GM21737 (cell line): ENCODE measurements around the gene AHCYL2.
"Not testable (repeated sequence)": the region's sequence is repeated elsewhere in the genome, so short reads cannot be mapped to it uniquely, and the experiment has no call there.

ENCODE experiments used
- ATAC-seq: cut with Tn5 transposase; IDR thresholded peaks from one replicate; pipeline ENCODE4 v1.9.1; 2021; ENCODE audit warnings: mild to moderate bottlenecking, moderate library complexity; ENCODE audit not compliant: unreplicated experiment

Gene AHCYL2

DNA sequence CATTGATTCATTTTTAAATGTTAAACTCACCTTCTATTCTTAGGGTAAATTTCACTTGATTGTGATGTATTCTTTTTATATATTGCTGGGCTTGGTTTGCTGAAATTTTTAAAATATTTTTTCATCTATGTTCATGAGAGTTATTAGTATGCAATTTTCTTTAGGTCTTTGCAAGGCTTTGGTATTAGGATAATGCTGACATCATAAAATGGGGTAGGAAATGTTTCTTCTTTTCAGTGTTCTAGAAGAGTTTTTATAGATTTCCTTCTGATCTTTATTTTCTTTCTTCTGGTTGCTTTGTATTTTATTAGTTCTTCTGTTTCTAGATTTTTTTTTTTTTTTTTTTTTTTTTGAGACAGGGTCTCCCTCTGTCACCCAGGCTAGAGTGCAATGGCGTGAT, 56.3 kb downstream of the AHCYL2 start:
- no peak for ATAC-seq

DNA sequence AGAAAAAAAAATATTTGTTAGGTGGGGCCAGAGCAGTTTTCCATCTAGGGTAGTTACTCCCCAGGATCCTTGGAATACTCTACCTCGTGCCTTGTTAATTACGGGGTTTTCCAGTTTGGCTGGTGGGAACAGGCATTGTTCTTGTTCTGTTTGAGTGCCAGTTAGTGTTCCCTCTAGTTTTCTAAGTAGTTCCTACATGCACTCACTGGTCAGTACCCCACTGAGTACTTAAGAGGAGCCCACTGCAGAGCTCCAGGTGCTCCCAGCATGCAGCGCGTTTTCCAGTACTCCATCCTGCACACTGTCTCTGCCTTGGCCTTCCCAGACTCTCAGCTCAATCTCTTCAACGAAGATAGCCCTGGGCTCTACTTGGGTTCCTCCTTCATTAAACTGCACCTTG, 58.0 kb downstream of the AHCYL2 start:
- no peak for ATAC-seq

- no peak for ATAC-seq
These were observed 59.1 kb downstream of the AHCYL2 start for GRCh38 chr7:129283936-129284335.

DNA sequence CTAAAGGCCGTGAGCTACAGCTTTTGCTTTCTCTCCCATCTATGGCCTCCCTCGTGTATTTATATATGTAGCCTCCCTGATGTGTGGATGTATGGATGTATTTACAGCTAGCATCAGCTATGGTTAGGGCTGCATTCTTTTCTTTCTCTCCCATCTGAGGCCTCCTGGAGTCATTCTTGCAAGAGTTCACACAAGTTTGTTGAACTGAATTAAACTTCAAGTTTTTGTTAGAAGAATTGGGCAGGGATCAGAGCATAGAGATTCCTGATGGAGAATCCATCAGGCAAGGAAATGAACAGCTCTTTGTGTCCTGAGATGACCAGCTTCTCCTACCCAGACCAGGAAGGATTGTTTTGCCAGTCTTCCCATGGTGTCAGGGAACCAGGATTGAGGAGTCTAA, 60.3 kb downstream of the AHCYL2 start:
- no peak for ATAC-seq

- ATAC-seq = no peak
These were observed 68.0 kb downstream of the AHCYL2 start for GRCh38 chr7:129292861-129293260.

DNA sequence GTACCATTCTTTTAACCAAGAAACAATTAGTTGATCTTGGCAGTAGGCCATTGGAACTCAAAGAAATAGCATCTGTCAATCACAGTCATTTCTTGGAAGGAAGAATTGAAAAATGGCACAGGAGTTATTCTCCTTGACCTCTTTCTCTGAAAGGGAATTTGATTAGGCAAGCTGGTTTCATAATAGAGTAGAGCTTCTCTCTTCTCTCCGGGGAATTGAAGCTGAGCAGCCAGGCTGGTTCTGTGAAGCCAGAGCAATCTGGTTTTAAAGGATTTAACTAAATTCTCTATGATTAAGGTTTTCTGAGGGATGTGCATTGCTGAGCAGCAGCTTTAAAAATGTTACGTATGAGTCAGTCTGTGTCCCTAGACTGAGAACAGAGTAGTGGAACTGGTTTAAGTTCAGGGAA, 70.2 kb downstream of the AHCYL2 start:
- ATAC-seq = no peak

DNA sequence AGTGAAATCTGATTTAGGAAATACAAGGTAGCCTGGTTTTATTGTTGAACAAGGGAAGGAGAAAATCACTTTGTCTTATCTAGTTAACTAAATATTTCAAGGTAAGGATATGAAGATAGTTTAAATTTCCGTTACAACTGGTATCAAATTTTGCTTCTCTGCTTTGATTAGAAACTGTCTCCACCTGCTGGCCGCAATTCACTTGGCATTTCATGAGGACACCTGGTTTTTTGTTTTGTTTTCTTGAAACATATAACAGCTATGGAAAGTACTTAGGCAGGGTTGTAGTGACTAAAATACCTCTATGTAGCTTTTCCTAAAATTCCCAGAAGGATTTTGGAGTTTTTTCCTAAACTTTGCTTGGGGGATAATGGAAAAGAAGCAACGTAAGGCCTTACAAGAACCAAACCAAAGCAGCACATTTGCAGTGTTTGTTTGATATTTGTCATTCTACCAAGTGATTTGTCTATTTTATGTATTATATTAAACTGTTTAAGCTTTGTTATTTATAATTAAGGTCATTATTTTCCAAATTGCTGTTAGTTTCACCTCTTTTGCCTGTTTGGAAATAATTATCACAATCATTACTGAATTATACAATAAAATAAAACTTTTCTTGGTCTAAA, 73.6 kb downstream of the AHCYL2 start:
- ATAC-seq = no peak

DNA sequence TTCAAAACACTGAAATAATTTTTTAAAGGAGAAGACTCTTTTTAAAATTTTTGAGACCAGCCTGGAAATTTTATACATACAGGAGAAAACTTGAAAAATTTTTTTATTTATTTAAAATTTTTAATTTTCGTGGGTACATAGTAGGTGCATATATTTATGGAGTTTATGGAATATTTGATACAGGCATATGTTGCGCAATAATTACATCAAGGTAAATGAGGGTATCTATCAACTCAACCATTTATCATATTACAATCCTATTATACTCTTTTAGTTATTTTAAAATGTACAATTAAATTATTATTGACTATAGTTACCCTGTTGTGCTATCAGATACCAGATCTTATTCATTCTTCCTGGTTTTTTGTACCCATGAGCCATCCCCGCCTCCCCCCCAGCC, 75.1 kb downstream of the AHCYL2 start:
- ATAC-seq = no peak

GRCh38 chr7:129300299-129300698, 75.5 kb downstream of the AHCYL2 start:
- ATAC-seq = not testable (repeated sequence)

DNA sequence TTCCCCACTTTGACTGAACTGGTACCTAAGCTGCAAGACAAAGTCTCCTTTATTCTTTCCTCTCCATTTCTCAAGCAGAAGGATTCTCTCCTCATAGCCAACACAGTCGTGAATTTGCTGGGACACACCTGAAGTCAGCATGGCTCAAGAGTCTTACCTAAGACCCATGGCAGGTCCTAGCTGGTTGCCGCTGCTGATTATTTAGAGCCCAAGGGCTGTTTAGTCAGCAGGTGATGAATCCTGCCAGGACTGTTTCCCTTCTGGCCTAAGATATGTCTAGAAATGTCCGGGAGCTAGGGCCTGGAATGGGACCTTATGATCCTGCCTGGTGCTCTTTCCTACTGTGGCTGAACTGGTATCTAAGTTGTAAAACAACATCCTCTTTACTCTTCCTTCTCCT, 82.8 kb downstream of the AHCYL2 start:
- no peak for ATAC-seq

DNA sequence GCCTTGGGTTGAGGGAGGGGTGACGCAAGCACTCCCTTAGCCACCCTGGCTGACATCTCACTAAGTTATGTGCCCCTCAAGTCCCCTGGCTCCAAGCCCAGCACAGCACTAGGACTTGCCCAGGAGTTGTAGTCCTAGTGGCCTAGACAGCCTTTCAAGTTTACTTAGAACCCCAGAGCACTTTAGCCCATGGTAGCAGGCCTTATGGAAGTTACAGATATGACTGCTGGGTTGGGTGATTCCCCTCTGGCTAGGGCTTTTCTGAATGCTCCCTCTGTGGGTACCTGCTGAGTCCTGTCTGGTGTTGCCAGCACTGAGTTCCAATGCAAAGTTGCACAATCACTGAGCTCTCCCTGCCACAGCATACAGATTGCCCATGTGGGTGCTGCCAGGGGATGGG, 83.2 kb downstream of the AHCYL2 start:
- ATAC-seq = no peak

DNA sequence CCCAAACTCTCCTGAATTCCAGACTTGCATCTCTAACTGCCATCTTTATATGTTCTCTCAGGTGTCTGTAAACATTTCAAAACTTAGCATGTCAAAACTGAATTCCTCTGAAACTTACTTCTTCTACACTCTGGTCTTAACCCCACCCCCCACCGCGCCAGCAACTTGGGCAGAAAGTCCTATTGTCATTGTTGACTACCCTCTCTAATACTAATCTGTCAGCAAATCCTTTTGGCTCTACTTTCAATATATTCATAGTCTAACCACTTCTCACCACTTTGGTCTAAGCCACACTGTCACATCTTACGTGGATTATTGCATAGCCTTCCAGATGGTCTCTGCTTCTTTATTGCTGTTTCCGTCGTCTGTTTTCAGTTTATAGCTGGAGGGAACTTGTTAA, 86.6 kb downstream of the AHCYL2 start:
- no peak for ATAC-seq

DNA sequence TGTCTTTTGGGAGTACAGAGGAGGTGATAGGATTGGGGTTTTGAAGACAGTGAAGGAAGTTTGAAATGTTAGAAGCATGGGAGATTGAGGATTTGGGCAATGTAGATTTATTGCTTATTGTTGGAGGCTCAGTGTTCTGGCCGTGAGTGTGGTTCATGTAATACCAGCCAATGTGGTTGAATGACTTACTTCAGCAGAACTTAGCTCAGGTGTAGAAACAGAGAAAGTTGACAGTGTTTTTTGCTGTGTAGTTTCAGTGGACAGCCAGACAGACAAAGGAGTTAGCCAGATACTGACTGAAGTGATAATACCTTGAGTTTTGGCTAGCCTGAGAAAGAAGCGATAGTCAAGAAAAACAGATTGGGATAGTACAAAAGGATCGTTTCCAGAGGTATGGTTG, 88.5 kb downstream of the AHCYL2 start:
- no peak for ATAC-seq

- ATAC-seq = no peak
These were observed 91.1 kb downstream of the AHCYL2 start for GRCh38 chr7:129315960-129316359.

- ATAC-seq = no peak
These were observed 92.6 kb downstream of the AHCYL2 start for GRCh38 chr7:129317450-129317849.

DNA sequence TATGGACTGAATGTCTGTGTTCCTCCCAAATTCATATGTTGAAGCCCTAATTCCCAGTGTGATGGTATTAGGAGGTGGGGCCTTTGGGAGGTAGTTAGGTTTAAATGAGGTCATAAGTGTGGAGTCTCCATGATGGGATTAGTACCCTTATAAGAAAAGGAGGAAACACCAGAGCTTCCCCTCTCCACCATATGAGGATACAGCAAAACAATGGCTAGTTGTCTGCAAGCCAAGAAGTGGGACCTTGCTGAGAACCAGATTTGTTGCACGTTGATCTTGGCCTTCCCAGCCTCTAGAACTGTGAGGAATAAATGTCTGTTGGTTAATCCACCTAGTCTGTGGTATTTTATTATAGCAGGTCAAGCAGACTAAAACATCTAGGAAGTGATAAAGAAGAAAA, 102.2 kb downstream of the AHCYL2 start:
- no peak for ATAC-seq

DNA sequence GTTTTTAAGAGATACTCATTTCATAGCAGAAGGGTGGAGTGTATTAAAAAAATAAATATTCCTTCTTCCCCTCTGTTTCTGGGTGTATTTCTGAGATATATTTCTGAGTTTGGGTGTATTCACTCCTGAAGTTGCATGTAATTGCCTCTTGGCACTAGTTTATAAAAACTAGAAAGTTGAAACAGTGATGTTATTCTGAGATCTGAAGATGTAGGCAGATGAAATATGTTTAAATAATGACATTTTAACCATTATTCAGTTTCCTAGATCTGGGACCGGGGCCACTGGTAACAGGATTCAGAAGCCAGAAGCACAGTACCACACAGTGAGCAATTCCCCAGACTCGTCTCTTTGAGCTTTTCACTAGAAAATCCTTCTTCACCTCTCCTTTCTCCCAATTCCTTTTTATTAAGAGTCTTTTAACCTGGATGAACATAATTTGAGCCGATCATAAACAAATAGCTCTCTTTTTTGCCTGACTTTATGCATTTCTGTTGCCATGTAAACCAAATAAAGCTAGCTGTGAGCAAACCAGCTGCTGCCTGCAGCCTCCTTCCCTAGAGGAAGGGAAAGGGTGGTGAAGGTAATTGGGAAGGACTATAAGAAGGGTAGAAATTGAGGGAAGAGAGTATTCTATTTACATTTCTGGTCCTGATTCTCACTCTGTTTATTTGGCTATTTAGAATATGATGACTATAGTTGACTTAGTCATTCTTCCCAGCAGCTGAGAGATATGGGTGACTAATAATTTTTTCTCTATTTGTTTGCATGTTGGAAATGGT, 107.6 kb downstream of the AHCYL2 start:
- ATAC-seq = no peak

- ATAC-seq = no peak
These were observed 109.6 kb downstream of the AHCYL2 start for GRCh38 chr7:129334473-129334872.

DNA sequence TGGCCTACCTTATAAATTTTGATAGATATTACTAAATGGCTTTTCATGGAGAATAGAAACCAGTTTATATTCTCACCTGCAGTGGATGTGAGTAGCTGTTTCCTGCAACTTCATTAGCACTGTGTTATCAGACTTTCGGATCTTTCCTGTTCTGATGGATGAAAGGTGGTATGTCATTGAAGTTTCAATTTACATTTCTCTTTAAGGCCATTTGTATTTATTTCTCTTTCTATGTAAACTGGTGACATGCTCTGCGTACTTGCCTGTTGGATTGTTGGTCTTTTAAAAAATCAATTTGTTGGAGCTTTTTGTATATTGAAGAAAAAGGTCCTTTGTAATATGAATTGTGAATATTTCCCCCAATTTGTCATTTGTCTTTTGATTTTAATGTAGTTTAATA, 113.6 kb downstream of the AHCYL2 start:
- no peak for ATAC-seq

GRCh38 chr7:129341212-129341611, 116.4 kb downstream of the AHCYL2 start:
- ATAC-seq = no peak

GRCh38 chr7:129341816-129342806, 117.3 kb downstream of the AHCYL2 start:
- no peak for ATAC-seq
